Uterus (tissue), 2 donors: ENCODE data around the gene THBS2.

Experiments used
- POLR2A ChIP-seq, 2 donors: fragments of 450-650 bp; IDR thresholded peaks; one replicate each; pipeline ENCODE4 v1.6.1; 2016; ENCODE audit warnings: antibody characterized with exemption in 2 of 2, mild to moderate bottlenecking in 1 of 2, moderate library complexity in 1 of 2
- TF ChIP-seq, protein P1 (sequence below), 4 experiments: fragments of 200-600 bp in 2 of 4; fragments of 450-650 bp in 2 of 4; sonication (generic) in 2 of 4; IDR thresholded peaks; one replicate each; pipeline ENCODE4 v1.5.1; 2016 to 2019; ENCODE audit warnings: antibody characterized with exemption in 4 of 4, mild to moderate bottlenecking in 2 of 4, moderate library complexity in 1 of 4

DNA sequence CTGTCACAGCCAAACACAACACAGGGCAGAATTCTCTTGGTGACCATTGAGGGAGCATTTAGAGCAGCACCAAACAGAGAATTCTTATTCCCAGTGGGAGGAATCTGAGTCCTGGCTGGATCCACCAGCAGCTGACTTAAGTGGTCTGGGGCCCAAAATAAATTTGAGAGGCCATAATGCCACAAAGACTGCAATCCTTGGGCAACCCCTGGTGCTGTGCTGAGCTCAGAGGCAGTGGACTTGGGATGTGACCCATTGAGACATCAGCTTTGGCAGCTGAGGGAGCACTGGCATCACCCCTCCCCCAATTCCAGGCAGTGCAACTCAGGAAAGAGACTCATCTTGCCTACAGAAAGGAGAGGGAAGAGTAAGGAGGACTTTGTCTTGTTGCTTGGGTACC lies 48.6 kb upstream of the THBS2 start:
- TF ChIP-seq, protein P1, sequence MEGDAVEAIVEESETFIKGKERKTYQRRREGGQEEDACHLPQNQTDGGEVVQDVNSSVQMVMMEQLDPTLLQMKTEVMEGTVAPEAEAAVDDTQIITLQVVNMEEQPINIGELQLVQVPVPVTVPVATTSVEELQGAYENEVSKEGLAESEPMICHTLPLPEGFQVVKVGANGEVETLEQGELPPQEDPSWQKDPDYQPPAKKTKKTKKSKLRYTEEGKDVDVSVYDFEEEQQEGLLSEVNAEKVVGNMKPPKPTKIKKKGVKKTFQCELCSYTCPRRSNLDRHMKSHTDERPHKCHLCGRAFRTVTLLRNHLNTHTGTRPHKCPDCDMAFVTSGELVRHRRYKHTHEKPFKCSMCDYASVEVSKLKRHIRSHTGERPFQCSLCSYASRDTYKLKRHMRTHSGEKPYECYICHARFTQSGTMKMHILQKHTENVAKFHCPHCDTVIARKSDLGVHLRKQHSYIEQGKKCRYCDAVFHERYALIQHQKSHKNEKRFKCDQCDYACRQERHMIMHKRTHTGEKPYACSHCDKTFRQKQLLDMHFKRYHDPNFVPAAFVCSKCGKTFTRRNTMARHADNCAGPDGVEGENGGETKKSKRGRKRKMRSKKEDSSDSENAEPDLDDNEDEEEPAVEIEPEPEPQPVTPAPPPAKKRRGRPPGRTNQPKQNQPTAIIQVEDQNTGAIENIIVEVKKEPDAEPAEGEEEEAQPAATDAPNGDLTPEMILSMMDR (IDR thresholded peaks at IDR 0.05): no peak
- TF ChIP-seq POLR2A (IDR thresholded peaks at IDR 0.05): no peak
